DMS153 treated with DMSO at 0.1 percent for 48 hours (cell line): ENCODE data around the gene SLC16A12.
A peak's percentile ranks its signal among the peaks of the same experiment; 100 is the strongest.
"Not testable (repeated sequence)": the region's sequence is repeated elsewhere in the genome, so short reads cannot be mapped to it uniquely, and the experiment has no call there.

Experiments used
- DNase-seq: peaks from one replicate; lab custom pipeline; 2025; ENCODE audit not compliant: unreplicated experiment; lab: John Stamatoyannopoulos, UW

SLC16A12 gene

GRCh38 chr10:89549510-89549909 is 14.1 kb upstream of the SLC16A12 start:
- no peak for DNase-seq

GRCh38 chr10:89548673-89549072 is 13.3 kb upstream of the SLC16A12 start:
- no peak for DNase-seq

GRCh38 chr10:89547853-89548513 is 12.6 kb upstream of the SLC16A12 start:
- DNase-seq = no peak

- not testable (repeated sequence) for DNase-seq
Observed at GRCh38 chr10:89546651-89547050, 11.3 kb upstream of the SLC16A12 start.

GRCh38 chr10:89543841-89544240 is 8.4 kb upstream of the SLC16A12 start:
- no peak for DNase-seq

- no peak for DNase-seq
Observed at GRCh38 chr10:89540420-89540949, 5.1 kb upstream of the SLC16A12 start.

- DNase-seq = no peak
Observed at GRCh38 chr10:89537364-89537763, 2.0 kb upstream of the SLC16A12 start.

- DNase-seq = no peak
Observed at GRCh38 chr10:89536013-89536354, 590 bp upstream of the SLC16A12 start.

GRCh38 chr10:89534826-89535166 is 598 bp downstream of the SLC16A12 start:
- DNase-seq = no peak

- no peak for DNase-seq
Observed at GRCh38 chr10:89532476-89532875, 2.9 kb downstream of the SLC16A12 start.

- DNase-seq = no peak
Observed at GRCh38 chr10:89531359-89531758, 4.0 kb downstream of the SLC16A12 start.

- not testable (repeated sequence) for DNase-seq
Observed at GRCh38 chr10:89529711-89530110, 5.7 kb downstream of the SLC16A12 start.

GRCh38 chr10:89526358-89526757 is 9.0 kb downstream of the SLC16A12 start:
- DNase-seq = no peak

GRCh38 chr10:89525556-89525955 is 9.8 kb downstream of the SLC16A12 start:
- DNase-seq = peak; percentile 63

- DNase-seq = no peak
Observed at GRCh38 chr10:89524279-89524678, 11.1 kb downstream of the SLC16A12 start.

GRCh38 chr10:89523274-89523673 is 12.1 kb downstream of the SLC16A12 start:
- DNase-seq = no peak

- DNase-seq = no peak
Observed at GRCh38 chr10:89522463-89522862, 12.9 kb downstream of the SLC16A12 start.

- no peak for DNase-seq
Observed at GRCh38 chr10:89521368-89521767, 14.0 kb downstream of the SLC16A12 start.

GRCh38 chr10:89520706-89521105 is 14.7 kb downstream of the SLC16A12 start:
- no peak for DNase-seq

GRCh38 chr10:89518876-89519842 is 16.2 kb downstream of the SLC16A12 start:
- DNase-seq = no peak

GRCh38 chr10:89518108-89518507 is 17.3 kb downstream of the SLC16A12 start:
- no peak for DNase-seq
